Uterus (tissue), 4 donors: Measurements from ENCODE around the gene PTCD3. TPM values are rescaled to one million over a fixed set of nuclear protein-coding genes. Genes with fewer than 3 reads are reported as not detected.

Experiments used
- DNase-seq, 2 donors: peaks; one replicate each; pipeline ENCODE4 v3.0.0-alpha.2; 2019 to 2020
- H3K27ac ChIP-seq, 2 donors: fragments of 200-600 bp; sonication (generic); 1 replicate in 1 of 2; 2 replicates in 1 of 2; pipeline ENCODE4 v1.5.1; 2016 to 2018
- H3K27me3 ChIP-seq, 2 donors: fragments of 200-600 bp; sonication (generic); one replicate each; pipeline ENCODE4 v1.5.1; 2018 to 2019; ENCODE audit warnings: control low read depth in 1 of 2
- H3K36me3 ChIP-seq, 2 donors: fragments of 200-600 bp; sonication (generic); one replicate each; pipeline ENCODE4 v1.5.1; 2019; ENCODE audit warnings: control low read depth in 1 of 2
- H3K4me1 ChIP-seq, 2 donors: fragments of 200-600 bp; sonication (generic); one replicate each; pipeline ENCODE4 v1.5.1; 2018 to 2019; ENCODE audit warnings: control low read depth in 1 of 2
- H3K4me3 ChIP-seq, 2 donors: fragments of 200-600 bp; sonication (generic); 1 replicate in 1 of 2; 2 replicates in 1 of 2; pipeline ENCODE4 v1.5.1; 2018 to 2019; ENCODE audit warnings: mild to moderate bottlenecking in 1 of 2
- H3K9me3 ChIP-seq, 2 donors: fragments of 200-600 bp; sonication (generic); one replicate each; pipeline ENCODE4 v1.5.1; 2019; ENCODE audit warnings: control low read depth in 1 of 2
- POLR2A ChIP-seq, 2 donors: fragments of 450-650 bp; IDR thresholded peaks; one replicate each; pipeline ENCODE4 v1.6.1; 2016; ENCODE audit warnings: antibody characterized with exemption in 2 of 2, mild to moderate bottlenecking in 1 of 2, moderate library complexity in 1 of 2
- intact Hi-C: fragments of 100-400 bp; cut with DNase I; formaldehyde crosslinking; loops from one replicate; pipeline ENCODE4 v1.15.1; 2023; ENCODE audit warnings: low total_unique reads
- total RNA-seq, 4 donors: library from RNA; depleted of rRNA in 3 of 4; stranded (reverse); fragments of >200 nt in 3 of 4; gene quantifications; one replicate each; pipeline versions ENCODE4 v1.1.0 to v1.2.4, GENCODE V29; 2014 to 2023
- TF ChIP-seq, protein P1 (sequence below), 4 experiments: fragments of 200-600 bp in 2 of 4; fragments of 450-650 bp in 2 of 4; sonication (generic) in 2 of 4; IDR thresholded peaks; one replicate each; pipeline ENCODE4 v1.5.1; 2016 to 2019; ENCODE audit warnings: antibody characterized with exemption in 4 of 4, mild to moderate bottlenecking in 2 of 4, moderate library complexity in 1 of 4
- donor health status: DM: yes; HTN: yes; CAD: no.

PTCD3 gene
- total RNA-seq, 4 donors from 2014 or later, result 87.9 to 160 (median 103) TPM

GRCh38 chr2:86171295-86171694 lies 65.3 kb downstream of the PTCD3 start:
- intact Hi-C loops, result no loop called here
- TF ChIP-seq POLR2A (IDR thresholded peaks at IDR 0.05), result no peak
- TF ChIP-seq, protein P1, sequence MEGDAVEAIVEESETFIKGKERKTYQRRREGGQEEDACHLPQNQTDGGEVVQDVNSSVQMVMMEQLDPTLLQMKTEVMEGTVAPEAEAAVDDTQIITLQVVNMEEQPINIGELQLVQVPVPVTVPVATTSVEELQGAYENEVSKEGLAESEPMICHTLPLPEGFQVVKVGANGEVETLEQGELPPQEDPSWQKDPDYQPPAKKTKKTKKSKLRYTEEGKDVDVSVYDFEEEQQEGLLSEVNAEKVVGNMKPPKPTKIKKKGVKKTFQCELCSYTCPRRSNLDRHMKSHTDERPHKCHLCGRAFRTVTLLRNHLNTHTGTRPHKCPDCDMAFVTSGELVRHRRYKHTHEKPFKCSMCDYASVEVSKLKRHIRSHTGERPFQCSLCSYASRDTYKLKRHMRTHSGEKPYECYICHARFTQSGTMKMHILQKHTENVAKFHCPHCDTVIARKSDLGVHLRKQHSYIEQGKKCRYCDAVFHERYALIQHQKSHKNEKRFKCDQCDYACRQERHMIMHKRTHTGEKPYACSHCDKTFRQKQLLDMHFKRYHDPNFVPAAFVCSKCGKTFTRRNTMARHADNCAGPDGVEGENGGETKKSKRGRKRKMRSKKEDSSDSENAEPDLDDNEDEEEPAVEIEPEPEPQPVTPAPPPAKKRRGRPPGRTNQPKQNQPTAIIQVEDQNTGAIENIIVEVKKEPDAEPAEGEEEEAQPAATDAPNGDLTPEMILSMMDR (IDR thresholded peaks at IDR 0.05), result no peak
- H3K36me3 ChIP-seq, result no peaks in the 10 kb centered on the region

DNA sequence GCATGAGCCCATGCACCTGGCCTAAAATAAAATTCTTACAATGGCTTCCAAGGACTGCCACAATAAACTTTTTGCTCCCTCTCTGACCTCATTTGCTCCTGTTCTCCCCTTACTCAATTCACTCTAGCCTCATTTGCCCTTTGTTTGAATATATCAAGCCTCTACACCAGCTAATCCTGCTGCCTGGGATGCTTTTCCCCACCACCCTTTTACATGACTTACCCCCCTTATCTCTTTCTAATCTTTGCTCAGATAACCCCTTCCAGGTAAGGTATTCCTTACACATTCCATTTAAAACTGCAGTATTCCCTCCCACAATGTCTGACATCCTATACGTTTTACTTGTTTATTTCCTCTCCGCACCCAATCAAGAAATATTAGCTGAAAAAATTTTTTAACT lies 66.6 kb downstream of the PTCD3 start:
- Histone ChIP-seq H3K27me3 (no peaks in the 10 kb centered on the region), H3K9me3 (no peaks in the 10 kb centered on the region), H3K36me3 (no peaks in the 10 kb centered on the region), H3K27ac (no peak overlapping the region), H3K4me1 (no peaks in the 10 kb centered on the region), H3K4me3 (no peak overlapping the region)
- intact Hi-C loops, result no loop called here
- TF ChIP-seq, protein P1 (IDR thresholded peaks at IDR 0.05), result no peak
- TF ChIP-seq POLR2A (IDR thresholded peaks at IDR 0.05), result no peak
- no peak for DNase-seq

More at GRCh38 chr2:86171295-86171694, 65.3 kb downstream of the PTCD3 start:
- DNase-seq, result no peak
- Histone ChIP-seq H3K9me3 (no peaks in the 10 kb centered on the region), H3K4me3 (no peak overlapping the region), H3K27ac (no peak overlapping the region), H3K27me3 (no peaks in the 10 kb centered on the region), H3K4me1 (no peaks in the 10 kb centered on the region)

GRCh38 chr2:86174445-86174844 lies 68.4 kb downstream of the PTCD3 start:
- TF ChIP-seq, protein P1 (IDR thresholded peaks at IDR 0.05), result no peak
- no peak for TF ChIP-seq POLR2A (IDR thresholded peaks at IDR 0.05)
- DNase-seq, result no peak
- Histone ChIP-seq H3K27ac (no peak overlapping the region), H3K27me3 (no peaks in the 10 kb centered on the region), H3K36me3 (no peaks in the 10 kb centered on the region), H3K4me3 (no peak overlapping the region), H3K9me3 (no peaks in the 10 kb centered on the region), H3K4me1 (no peaks in the 10 kb centered on the region)
- intact Hi-C loops, result no loop called here

GRCh38 chr2:86175828-86176227 lies 69.8 kb downstream of the PTCD3 start:
- H3K36me3 ChIP-seq, result no peaks in the 10 kb centered on the region
- H3K9me3 ChIP-seq, result no peaks in the 10 kb centered on the region
- H3K4me3 ChIP-seq, result no peak overlapping the region
- H3K4me1 ChIP-seq, result no peaks in the 10 kb centered on the region
- intact Hi-C loops, result no loop called here
- no peaks in the 10 kb centered on the region for H3K27me3 ChIP-seq
- H3K27ac ChIP-seq, result no peak overlapping the region
- TF ChIP-seq, protein P1 (IDR thresholded peaks at IDR 0.05), result no peak
- TF ChIP-seq POLR2A (IDR thresholded peaks at IDR 0.05), result no peak
- no peak for DNase-seq

- Histone ChIP-seq H3K27ac (no peak overlapping the region), H3K27me3 (no peaks in the 10 kb centered on the region), H3K4me1 (no peaks in the 10 kb centered on the region), H3K4me3 (no peak overlapping the region), H3K36me3 (no peaks in the 10 kb centered on the region), H3K9me3 (no peaks in the 10 kb centered on the region)
- no peak for TF ChIP-seq POLR2A (IDR thresholded peaks at IDR 0.05)
- TF ChIP-seq, protein P1 (IDR thresholded peaks at IDR 0.05), result no peak
- intact Hi-C loops, result no loop called here
- DNase-seq, result no peak
Observed at GRCh38 chr2:86176597-86176996, 70.6 kb downstream of the PTCD3 start.
